ENCODE results near the gene REV3L. TPM values are rescaled to one million over a fixed set of nuclear protein-coding genes. Genes with fewer than 3 reads are reported as not detected.
A peak's percentile ranks its signal among the peaks of the same experiment; 100 is the strongest.

Gene REV3L
- total and polyA plus RNA-seq, 9 of the 15 experiments (the other 6 are each of a cell fraction or from before 2014, with no cell fraction given) = 5.5 to 24.4 (median 14.4) TPM

- TF ChIP-seq E4F1 (CRISPR knock-in tag; IDR thresholded peaks at IDR 0.05; ENCODE audit: borderline replicate concordance) (no peak), ARNT (IDR thresholded peaks at IDR 0.05) (peak in 1 of 2 experiments; percentile 53; a peak in 1 of 4 replicates), CTBP1 (IDR thresholded peaks at IDR 0.05; ENCODE audit: borderline replicate concordance) (peak; percentile 77), ESRRA (IDR thresholded peaks at IDR 0.05; ENCODE audit: borderline replicate concordance, low read depth) (peak; percentile 47), MAX (CRISPR knock-in tag; IDR thresholded peaks at IDR 0.05) (peak; percentile 56; the same call in 1 of the 2 replicates), ETV1 (tag; conservative IDR thresholded peaks at IDR 0.05; ENCODE audit: low read depth) (peak; percentile 43; the same call in 1 of the 2 replicates), HDAC1 (IDR thresholded peaks at IDR 0.05) (peak; percentile 53 to 77; a peak in 2 of 4 replicates), ZNF766 (CRISPR knock-in tag; conservative IDR thresholded peaks at IDR 0.05) (peak; percentile 47; the same call in 1 of the 2 replicates), ZNF655 (CRISPR knock-in tag; IDR thresholded peaks at IDR 0.05) (no peak), POLR2AphosphoS5 (IDR thresholded peaks at IDR 0.05; ENCODE audit: control insufficient read depth, insufficient read depth, low read depth, low read length) (peak; percentile 77), SMAD2 (IDR thresholded peaks at IDR 0.05; ENCODE audit: low read depth, low read length) (no peak), NKRF (IDR thresholded peaks at IDR 0.05; ENCODE audit: borderline replicate concordance) (peak; percentile 33; the same call in 1 of the 2 replicates), ZC3H4 (CRISPR knock-in tag; IDR thresholded peaks at IDR 0.05; ENCODE audit: borderline replicate concordance) (no peak), CREB3 (tag; conservative IDR thresholded peaks at IDR 0.05; ENCODE audit: low read depth) (0 out of 2 replicates have a peak, but pooled peaks have one; percentile 21), THAP12 (CRISPR knock-in tag; IDR thresholded peaks at IDR 0.05) (no peak; the same call in 1 of the 2 replicates)
Measured at GRCh38 chr6:111483736-111484632, 966 bp upstream of the REV3L start (continued).
